ENCODE data around the gene CHN2.

GRCh38 chr7:29184599-29184998 is 10.0 kb upstream of the CHN2 start:
- TF ChIP-seq POLR2A (IDR thresholded peaks at IDR 0.05) = no peak
- no peak for TF ChIP-seq CTCF (IDR thresholded peaks at IDR 0.05 in 8 of 11, conservative IDR thresholded peaks at IDR 0.05 in 3 of 11)
- TF ChIP-seq POLR2AphosphoS5 (IDR thresholded peaks at IDR 0.05) = no peak

All from spleen (tissue), 7 donors.